Ectodermal cell (in vitro differentiated cells): ENCODE measurements around the gene REPIN1.

Source experiments
- H3K27ac ChIP-seq: 2 replicates; pipeline ENCODE4 v1.7.0; 2013; ENCODE audit warnings: mild to moderate bottlenecking, low read depth, low read length; ENCODE audit not compliant: insufficient read depth, poor library complexity, severe bottlenecking
- H3K27me3 ChIP-seq: 2 replicates; pipeline ENCODE4 v1.7.0; 2013; ENCODE audit warnings: mild to moderate bottlenecking, low read length; ENCODE audit not compliant: insufficient read depth, control insufficient read depth, poor library complexity, severe bottlenecking
- H3K36me3 ChIP-seq: one replicate; pipeline ENCODE4 v1.7.0; 2013; ENCODE audit warnings: low read length; ENCODE audit not compliant: control insufficient read depth, insufficient read depth
- H3K4me1 ChIP-seq: one replicate; pipeline ENCODE4 v1.7.0; 2013; ENCODE audit warnings: low read length; ENCODE audit not compliant: control insufficient read depth, insufficient read depth
- H3K4me3 ChIP-seq: 2 replicates; pipeline ENCODE4 v1.7.0; 2013; ENCODE audit warnings: low read depth, low read length, control low read depth; ENCODE audit not compliant: insufficient read depth
- H3K9me3 ChIP-seq: 2 replicates; pipeline ENCODE4 v1.7.0; 2013; ENCODE audit warnings: mild to moderate bottlenecking, low read length, moderate library complexity; ENCODE audit not compliant: control insufficient read depth
- WGBS, 2 experiments: methylation state at CpG; one replicate each; pipeline ENCODE4 v1.1.7; 2013; ENCODE audit warnings: missing lambda C conversion rate in 2 of 2; 5-methylcytosine and 5-hydroxymethylcytosine counted together

REPIN1 gene

DNA sequence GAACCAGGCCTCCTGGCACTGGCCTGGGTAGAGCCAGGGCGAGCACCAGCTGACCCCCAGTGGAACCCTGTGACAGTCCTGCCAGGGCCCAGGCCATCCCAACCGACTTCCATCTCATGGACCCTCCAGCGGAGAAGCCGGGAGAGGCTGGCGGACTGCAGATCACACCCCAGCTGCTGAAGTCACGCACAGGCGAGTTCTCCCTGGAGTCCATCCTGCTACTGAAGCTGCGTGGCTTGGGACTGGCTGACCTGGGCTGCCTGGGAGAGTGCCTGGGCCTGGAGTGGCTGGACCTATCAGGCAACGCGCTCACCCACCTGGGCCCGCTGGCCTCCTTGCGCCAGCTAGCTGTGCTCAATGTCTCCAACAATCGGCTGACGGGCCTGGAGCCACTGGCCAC lies 31.9 kb upstream of the REPIN1 start:
- no peaks in the 10 kb centered on the region for H3K36me3 ChIP-seq
- 94 to 95% methylated on average over 14 of the region's 14 CpGs for WGBS, 2 experiments
- H3K27me3 ChIP-seq, result peaks cover 21% of the 10 kb centered on the region
- H3K9me3 ChIP-seq, result no peaks in the 10 kb centered on the region
- no peak overlapping the region for H3K27ac ChIP-seq
- H3K4me1 ChIP-seq, result peaks cover 25% of the 10 kb centered on the region
- no peak overlapping the region for H3K4me3 ChIP-seq

DNA sequence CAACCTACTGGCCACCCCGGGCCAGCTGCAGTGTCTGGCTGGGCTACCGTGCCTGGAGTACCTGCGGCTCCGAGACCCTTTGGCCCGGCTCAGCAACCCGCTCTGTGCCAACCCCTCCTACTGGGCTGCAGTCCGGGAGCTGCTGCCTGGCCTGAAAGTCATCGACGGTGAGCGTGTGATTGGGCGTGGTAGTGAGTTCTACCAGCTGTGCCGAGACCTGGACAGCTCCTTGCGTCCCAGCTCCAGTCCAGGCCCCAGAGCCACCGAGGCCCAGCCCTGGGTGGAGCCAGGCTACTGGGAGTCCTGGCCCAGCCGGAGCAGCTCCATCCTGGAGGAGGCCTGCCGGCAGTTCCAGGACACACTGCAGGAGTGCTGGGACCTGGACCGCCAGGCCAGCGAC lies 31.4 kb upstream of the REPIN1 start:
- Histone ChIP-seq H3K36me3 (no peaks in the 10 kb centered on the region), H3K27me3 (peaks cover 25% of the 10 kb centered on the region), H3K27ac (no peak overlapping the region), H3K4me1 (peaks cover 25% of the 10 kb centered on the region), H3K4me3 (no peak overlapping the region), H3K9me3 (no peaks in the 10 kb centered on the region)
- 95% methylated on average over 18 of the region's 18 CpGs for WGBS, 2 experiments

DNA sequence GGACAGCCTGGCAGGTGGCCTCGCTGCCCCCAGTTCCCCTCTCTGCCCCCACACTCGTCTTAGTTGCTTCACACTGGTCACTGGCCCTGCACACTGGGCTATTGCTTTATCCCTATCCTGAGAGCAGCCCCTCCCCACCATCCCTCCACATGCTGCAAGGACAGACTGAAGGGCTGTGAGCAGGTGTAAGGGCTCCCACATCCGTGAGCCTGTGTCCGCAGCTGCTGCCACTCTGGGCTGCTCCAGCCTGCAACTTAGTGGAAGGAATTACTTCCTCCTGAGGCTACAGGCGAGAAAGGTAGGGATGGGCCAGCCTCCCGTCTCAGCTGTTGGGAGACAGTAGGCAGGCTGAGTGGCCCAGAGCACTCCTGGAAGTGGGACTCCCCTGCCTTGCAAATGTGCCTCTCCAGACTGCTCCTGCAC lies 31.0 kb upstream of the REPIN1 start:
- Histone ChIP-seq H3K9me3 (no peaks in the 10 kb centered on the region), H3K36me3 (no peaks in the 10 kb centered on the region), H3K4me1 (peaks cover 25% of the 10 kb centered on the region), H3K27me3 (peaks cover 30% of the 10 kb centered on the region), H3K4me3 (no peak overlapping the region), H3K27ac (no peak overlapping the region)
- 83 to 86% methylated on average over 6 of the region's 6 CpGs for WGBS, 2 experiments

DNA sequence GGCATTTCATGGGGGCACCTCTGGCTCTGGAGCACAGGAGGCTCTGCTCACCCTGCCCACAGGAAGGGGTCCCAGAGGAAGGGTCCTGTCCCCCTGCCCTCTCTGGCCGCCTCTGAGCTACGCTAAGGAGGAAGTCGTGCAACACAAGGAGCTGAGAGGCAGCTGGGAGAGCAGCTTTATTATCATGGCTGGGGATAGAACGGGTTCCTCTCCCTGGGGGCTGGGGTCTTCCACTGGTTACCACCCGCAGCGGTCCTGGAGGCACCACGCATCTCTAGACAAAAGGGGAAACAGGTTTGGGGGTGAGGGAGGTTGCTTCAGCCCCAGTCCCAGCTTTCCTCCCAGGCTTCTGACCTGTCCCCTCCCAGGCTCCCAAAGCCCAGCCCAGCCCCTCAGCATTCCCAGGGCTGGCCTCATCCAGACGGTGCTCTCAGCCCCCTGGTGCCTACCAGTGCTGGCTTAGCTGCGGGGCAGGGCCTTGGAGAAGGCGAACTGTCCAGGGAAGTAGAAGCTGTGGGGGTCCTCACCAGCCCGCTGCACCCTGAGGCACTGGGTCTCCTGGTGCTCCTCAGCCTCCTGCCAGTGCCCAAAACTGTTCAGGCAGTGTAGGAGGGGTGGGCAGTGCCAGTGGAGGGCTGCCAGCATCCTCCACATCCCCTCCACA lies 30.3 kb upstream of the REPIN1 start:
- Histone ChIP-seq H3K36me3 (no peaks in the 10 kb centered on the region), H3K4me3 (no peak overlapping the region), H3K9me3 (no peaks in the 10 kb centered on the region), H3K27ac (no peak overlapping the region), H3K27me3 (peaks cover 36% of the 10 kb centered on the region), H3K4me1 (peaks cover 25% of the 10 kb centered on the region)
- WGBS, 2 experiments, result 66 to 73% methylated on average over 11 of the region's 11 CpGs

DNA sequence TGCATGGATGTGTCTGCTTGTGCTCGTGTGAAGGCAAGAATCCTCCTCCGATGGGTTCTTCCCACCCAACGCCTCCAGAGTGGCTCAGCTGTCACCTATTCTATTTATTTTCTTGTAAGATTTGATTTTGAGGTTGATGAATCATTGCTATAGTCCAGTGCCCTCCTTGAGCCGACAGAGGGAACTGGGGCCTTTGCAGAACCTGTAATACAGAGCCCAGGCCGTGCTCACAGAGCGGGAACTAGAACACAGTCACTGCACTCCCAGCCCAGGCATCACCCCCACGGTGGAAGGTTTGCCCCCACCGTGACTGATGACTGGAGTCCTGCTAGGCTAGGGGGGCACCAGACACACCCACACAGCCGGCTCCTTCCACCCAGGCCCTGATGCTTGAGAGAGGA lies 29.2 kb upstream of the REPIN1 start:
- Histone ChIP-seq H3K4me3 (no peak overlapping the region), H3K9me3 (no peaks in the 10 kb centered on the region), H3K4me1 (peaks cover 25% of the 10 kb centered on the region), H3K36me3 (no peaks in the 10 kb centered on the region), H3K27ac (no peak overlapping the region), H3K27me3 (peaks cover 42% of the 10 kb centered on the region)
- WGBS, 2 experiments, result 81 to 84% methylated on average over 9 of the region's 9 CpGs

DNA sequence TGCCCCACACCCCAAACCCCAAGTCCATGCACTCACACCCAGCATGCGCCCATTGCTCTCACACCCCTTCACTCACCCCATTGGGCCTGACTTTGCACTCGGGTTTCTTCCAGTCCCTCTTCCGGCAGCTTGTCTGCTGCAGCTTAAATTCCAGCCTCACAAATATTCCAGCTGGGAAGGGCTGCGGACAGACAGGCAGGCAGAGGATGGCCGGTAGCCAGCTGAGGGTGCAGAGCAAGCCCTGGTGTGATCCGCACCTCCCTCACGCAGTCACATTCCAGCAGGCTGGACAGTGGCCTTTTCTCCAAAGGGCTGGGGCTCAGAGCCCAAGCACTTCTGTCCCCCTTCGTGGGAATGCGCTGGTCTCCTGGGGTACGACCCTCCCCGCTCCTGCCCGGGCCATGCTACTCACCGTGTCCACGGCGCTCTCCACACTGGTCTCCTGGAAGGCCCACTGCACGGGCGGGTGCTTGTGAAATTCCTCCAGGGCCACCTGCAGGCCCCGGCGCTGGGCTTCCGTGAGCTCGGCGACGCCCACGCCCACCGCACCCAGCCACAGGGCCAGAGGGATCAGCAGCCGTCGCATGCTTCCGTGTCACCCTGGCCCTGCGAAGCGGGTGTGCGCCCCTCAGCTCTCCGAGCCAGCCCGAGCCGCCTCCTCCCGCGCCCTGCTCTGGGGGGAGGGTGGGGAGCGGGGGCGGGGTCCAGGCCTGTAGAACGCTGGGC lies 28.4 kb upstream of the REPIN1 start:
- Histone ChIP-seq H3K27ac (no peak overlapping the region), H3K36me3 (no peaks in the 10 kb centered on the region), H3K27me3 (peaks cover 42% of the 10 kb centered on the region), H3K4me3 (peak overlapping the region; percentile 27), H3K4me1 (peaks cover 25% of the 10 kb centered on the region), H3K9me3 (no peaks in the 10 kb centered on the region)
- WGBS, 2 experiments, result 10 to 11% methylated on average over 39 of the region's 39 CpGs

DNA sequence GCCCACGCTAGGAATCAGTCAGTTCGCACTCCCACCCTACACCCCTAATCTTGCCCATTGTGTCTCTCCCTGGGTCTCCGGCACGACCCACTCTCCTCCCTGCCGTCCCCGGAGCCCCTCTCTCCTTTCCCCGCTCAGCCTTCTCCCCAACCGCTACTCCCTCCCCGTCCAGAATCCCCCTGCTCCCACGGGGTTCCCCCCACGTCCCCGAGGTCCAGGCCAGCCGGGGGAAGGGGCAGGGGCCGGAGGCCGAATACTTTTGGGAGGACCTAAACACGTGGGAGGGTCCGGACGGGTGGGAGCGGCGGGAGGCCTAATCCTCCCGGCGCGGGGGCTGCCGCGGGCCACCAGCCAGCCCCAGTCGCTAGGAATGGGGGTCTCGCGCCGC lies 27.8 kb upstream of the REPIN1 start:
- Histone ChIP-seq H3K4me1 (peaks cover 25% of the 10 kb centered on the region), H3K27me3 (peaks cover 42% of the 10 kb centered on the region), H3K9me3 (no peaks in the 10 kb centered on the region), H3K4me3 (peak overlapping the region; percentile 27), H3K36me3 (no peaks in the 10 kb centered on the region), H3K27ac (no peak overlapping the region)
- 1% methylated on average over 29 of the region's 29 CpGs for WGBS, 2 experiments

DNA sequence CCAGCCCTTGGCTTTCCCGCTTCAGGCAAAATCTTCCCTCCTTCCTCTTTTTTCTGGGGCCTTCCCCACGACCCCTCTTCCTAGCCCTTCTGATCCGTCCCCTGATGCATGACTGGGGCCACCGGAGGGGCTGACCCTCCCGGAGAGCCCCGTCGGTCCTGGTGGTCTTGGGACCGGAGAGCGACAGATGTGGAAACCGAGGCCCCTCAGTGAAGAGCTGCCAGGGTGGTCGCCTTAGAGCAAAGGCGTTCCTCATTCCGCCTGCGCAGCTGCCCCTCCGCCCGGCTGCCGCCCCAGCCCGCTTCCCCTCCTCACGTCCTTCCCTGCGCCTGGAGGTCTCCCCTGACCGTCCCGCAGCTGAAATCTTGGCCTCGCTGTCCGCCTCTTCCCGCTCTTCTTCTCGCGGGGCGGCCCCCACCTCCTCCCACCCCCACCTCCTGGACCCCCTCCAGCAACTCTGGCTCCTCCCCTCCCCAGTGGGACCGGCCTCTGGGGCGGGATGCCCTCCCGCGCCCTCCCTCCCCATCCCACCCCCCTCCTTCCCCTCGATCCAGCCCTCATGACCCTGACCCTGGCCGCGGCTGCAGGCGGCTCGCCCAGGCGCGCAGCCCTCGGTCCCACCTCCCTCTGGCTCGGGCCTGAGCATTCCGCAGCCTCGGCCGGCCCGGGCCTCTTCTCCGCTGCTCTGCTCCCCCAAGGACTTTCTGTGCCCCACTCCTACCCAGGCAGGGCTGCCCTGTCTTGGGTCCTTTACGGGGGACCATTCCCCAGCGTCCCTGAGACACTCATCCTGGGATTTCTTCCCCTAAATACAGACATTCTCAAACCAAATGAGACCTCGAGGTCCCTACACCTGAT lies 27.1 kb upstream of the REPIN1 start, which contains the start of gene RARRES2:
TSS of gene RARRES2 (minus strand) at position 367 of the 858 bp plus-strand sequence. CDS start 1,020 bp downstream, outside the sequence.
- 2% methylated on average over 49 of the region's 49 CpGs for WGBS, 2 experiments
- H3K4me3 ChIP-seq, result peak within 1 kb of the TSS; percentile 27

DNA sequence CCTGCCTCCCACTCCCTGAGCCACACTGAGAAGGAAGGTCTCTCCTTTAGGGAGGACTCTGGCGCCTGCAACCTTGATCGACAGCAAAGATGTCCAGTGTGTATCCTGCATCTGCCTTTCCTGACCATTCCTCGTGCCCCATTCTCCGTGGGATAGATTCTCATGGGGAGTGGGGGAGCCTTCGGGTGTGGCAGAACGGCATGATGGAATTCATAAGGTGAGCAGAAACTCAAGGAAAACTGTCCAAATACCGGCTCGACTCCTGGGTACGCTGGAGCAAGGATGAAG lies 26.6 kb upstream of the REPIN1 start:
- WGBS, 2 experiments, result 85% methylated on average over 9 of the region's 9 CpGs
- H3K36me3 ChIP-seq, result no peaks in the 10 kb centered on the region
- no peak overlapping the region for H3K4me3 ChIP-seq
- H3K4me1 ChIP-seq, result peaks cover 25% of the 10 kb centered on the region
- no peaks in the 10 kb centered on the region for H3K9me3 ChIP-seq
- no peak overlapping the region for H3K27ac ChIP-seq
- peaks cover 42% of the 10 kb centered on the region for H3K27me3 ChIP-seq

More for the DNA sequence above, 27.1 kb upstream of the REPIN1 start, which contains the start of gene RARRES2:
- Histone ChIP-seq H3K36me3 (no peaks in the 10 kb centered on the region), H3K27me3 (peaks cover 42% of the 10 kb centered on the region), H3K9me3 (no peaks in the 10 kb centered on the region), H3K4me1 (peaks cover 25% of the 10 kb centered on the region), H3K27ac (no peak within 1 kb of the TSS)

DNA sequence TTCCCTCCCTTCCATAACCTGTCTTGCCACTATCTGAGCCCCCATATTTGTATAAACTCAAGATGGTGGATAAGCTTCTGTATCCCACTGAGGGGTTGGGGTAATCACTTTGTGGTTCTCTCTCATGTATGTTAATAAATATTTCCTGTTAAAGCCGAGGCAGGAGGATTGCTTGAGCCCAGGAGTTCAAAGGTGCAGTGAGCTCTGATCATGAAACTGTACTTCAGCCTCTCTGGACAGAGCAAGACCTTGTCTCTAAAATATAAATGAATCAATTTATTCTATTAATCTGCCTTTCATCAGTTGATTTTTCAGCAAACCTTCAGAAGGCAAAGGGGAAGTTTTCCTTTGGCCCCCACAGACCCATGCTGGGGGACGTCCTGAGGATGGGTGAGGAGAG lies 25.4 kb upstream of the REPIN1 start:
- Histone ChIP-seq H3K9me3 (no peaks in the 10 kb centered on the region), H3K27ac (no peak overlapping the region), H3K36me3 (no peaks in the 10 kb centered on the region), H3K4me3 (no peak overlapping the region), H3K27me3 (peaks cover 42% of the 10 kb centered on the region), H3K4me1 (peaks cover 22% of the 10 kb centered on the region)
- 82 to 83% methylated on average over 2 of the region's 2 CpGs for WGBS, 2 experiments
